ENCODE measurements around the gene C2CD4A. TPM values are rescaled to one million over a fixed set of nuclear protein-coding genes. Genes with fewer than 3 reads are reported as not detected.

Gene C2CD4A
- total and polyA plus RNA-seq, 10 of the 15 experiments (the other 5 are each of a cell fraction or from before 2014, with no cell fraction given): not detected

DNA sequence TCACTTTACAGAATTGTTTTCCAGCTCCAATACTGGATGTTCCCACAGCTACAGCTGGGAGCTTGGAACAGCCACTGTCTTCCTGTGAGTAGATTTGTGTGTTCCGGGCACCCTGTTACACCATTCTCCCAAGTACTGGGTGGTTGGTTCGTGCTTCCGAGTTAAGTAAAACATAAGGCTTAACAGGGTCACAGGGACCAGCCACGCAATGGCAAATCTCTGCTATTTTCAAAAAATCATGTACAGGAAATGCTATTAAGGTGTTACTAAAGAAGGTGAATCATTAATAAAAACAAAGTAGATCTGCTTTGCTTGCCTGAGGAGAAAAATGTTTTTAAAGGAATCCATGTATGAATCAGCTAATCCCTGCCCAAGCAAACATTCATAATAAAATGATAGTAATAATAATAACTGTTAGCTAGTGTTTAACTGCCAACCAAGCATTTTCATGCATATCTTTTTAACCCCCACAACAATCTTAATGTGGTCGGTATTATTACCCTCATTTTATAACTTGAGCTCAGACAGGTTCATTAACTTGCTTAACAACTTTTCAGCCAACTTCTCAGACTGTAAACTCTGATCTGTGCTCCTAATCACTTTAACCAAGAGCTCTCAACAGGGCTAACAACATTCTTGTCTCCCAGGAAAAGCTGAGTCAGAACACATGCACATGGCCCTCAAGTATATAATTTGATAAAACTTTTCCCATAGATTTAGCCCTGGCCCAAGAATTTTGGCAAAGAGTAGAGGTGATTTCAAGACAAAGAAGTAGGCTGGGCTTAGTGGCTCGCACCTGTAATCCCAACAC is 2.7 kb upstream of the C2CD4A start:
- H3K9me3 ChIP-seq (replicated peaks; ENCODE audit: control insufficient read depth, insufficient read depth, low read length): no peaks in the 10 kb centered on the region
- H3K4me2 ChIP-seq (ENCODE audit: control insufficient read depth, insufficient read depth): no peak overlapping the region
- no peaks in the 10 kb centered on the region for H4K20me1 ChIP-seq (ENCODE audit: control insufficient read depth, insufficient read depth)
- TF ChIP-seq RCOR1 (conservative IDR thresholded peaks at IDR 0.05; ENCODE audit: low read depth, low read length): no peak
- TF ChIP-seq DPF2 (IDR thresholded peaks at IDR 0.05): no peak
- no peak for TF ChIP-seq TCF12 (IDR thresholded peaks at IDR 0.05; ENCODE audit: low read depth, low read length)
- no peak for ATAC-seq
- H3K36me3 ChIP-seq (ENCODE audit: control insufficient read depth in 2 of 2, insufficient read depth in 2 of 2, low read length in 1 of 2): no peaks in the 10 kb centered on the region
- H3K79me2 ChIP-seq (ENCODE audit: control insufficient read depth, insufficient read depth, low read length): peaks cover 10% of the 10 kb centered on the region
- no peak for DNase-seq (ENCODE audit: low read depth, low spot score)
- BruUV-seq (replicated peaks): no TSS peak
- H3K4me3 ChIP-seq: no peak overlapping the region
- ChIA-PET POLR2A (no interaction called here), RAD21 (ENCODE audit: unreplicated experiment) (interaction anchor here (0.5 to 1.3 kb wide), 5 partner anchors 10 to 1279 kb away, joined by 3 read pairs; no protein-coding TSS in a partner anchor), SMC1A (ENCODE audit: uncharacterized antibody, unreplicated experiment) (interaction anchor here (0.5 to 1.8 kb wide), 6 partner anchors 21 to 213 kb away, joined by 3 to 6 read pairs (median 3); no protein-coding TSS in a partner anchor), CTCF (interaction anchor here (1.0 to 2.1 kb wide), 5 partner anchors 10 to 192 kb away, joined by 3 to 8 read pairs (median 4); no protein-coding TSS in a partner anchor)
- no peak overlapping the region for H2AFZ ChIP-seq (ENCODE audit: control insufficient read depth, low read depth, low read length)
- H3K27ac ChIP-seq (ENCODE audit: control insufficient read depth, insufficient read depth): no peak overlapping the region
- in situ Hi-C loops (cut with MboI) (no loop called here), intact Hi-C loops (cut with micrococcal nuclease; ENCODE audit: unreplicated experiment) (no loop called here)
- H3K4me1 ChIP-seq (ENCODE audit: control insufficient read depth, insufficient read depth, low read length): peaks cover 8% of the 10 kb centered on the region
- 61% methylated on average over 6 of the region's 6 CpGs for WGBS (ENCODE audit: insufficient coverage, insufficient replicate concordance, low lambda C conversion rate, missing lambda C conversion rate)
- FAIRE-seq: no peak
- H3K9ac ChIP-seq (ENCODE audit: control insufficient read depth, insufficient read depth, low read length): no peak overlapping the region
- peaks cover 8 to 17% of the 10 kb centered on the region in 2 experiments for H3K27me3 ChIP-seq (replicated peaks in 1 of 2; ENCODE audit: control insufficient read depth in 2 of 2, insufficient read depth in 2 of 2, low read length in 1 of 2)

DNA sequence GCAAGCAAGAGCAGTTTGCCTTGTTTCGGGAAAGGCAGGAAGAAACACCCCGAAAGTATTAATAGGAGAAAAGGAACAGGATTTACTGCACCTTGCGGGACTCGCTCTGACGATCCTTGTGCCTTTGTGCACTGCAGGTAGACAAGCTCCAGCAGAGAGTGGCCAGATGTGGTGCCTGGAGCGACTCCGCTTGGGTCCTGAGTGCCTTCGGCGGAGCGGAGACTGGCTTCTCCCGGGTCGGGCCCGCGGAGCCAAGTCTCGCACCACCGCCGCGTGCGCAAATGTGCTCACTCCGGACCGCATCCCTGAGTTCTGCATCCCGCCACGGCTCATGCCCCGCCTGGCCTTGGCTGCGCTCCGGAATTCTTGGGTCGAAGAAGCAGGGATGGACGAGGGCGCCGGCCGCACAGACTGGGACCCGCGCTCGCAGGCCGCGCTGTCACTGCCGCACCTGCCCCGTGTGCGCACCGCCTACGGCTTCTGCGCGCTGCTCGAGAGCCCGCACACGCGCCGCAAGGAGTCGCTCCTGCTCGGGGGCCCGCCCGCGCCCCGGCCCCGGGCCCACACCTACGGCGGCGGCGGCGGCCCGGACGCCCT is 769 bp downstream of the C2CD4A start:
- Histone ChIP-seq H3K4me2 (ENCODE audit: control insufficient read depth, insufficient read depth) (peak overlapping the region; percentile 89), H3K9ac (ENCODE audit: control insufficient read depth, insufficient read depth, low read length) (no peak overlapping the region), H3K9me3 (replicated peaks; ENCODE audit: control insufficient read depth, insufficient read depth, low read length) (no peaks in the 10 kb centered on the region), H3K79me2 (ENCODE audit: control insufficient read depth, insufficient read depth, low read length) (no peaks in the 10 kb centered on the region), H3K27me3 (replicated peaks in 1 of 2; ENCODE audit: control insufficient read depth in 2 of 2, insufficient read depth in 2 of 2, low read length in 1 of 2) (peaks cover 8 to 17% of the 10 kb centered on the region in 2 experiments), H3K4me1 (ENCODE audit: control insufficient read depth, insufficient read depth, low read length) (peaks cover 8% of the 10 kb centered on the region), H3K36me3 (ENCODE audit: control insufficient read depth in 2 of 2, insufficient read depth in 2 of 2, low read length in 1 of 2) (no peaks in the 10 kb centered on the region), H2AFZ (ENCODE audit: control insufficient read depth, low read depth, low read length) (peak overlapping the region; percentile 47; the same call in 1 of the 2 replicates), H3K4me3 (peak overlapping the region; percentile 52; the same call in 1 of the 2 replicates), H3K27ac (ENCODE audit: control insufficient read depth, insufficient read depth) (no peak overlapping the region), H4K20me1 (ENCODE audit: control insufficient read depth, insufficient read depth) (no peaks in the 10 kb centered on the region)
- ChIA-PET CTCF (interaction anchor here (0.8 to 1.3 kb wide), 3 partner anchors 10 to 85 kb away, joined by 3 to 6 read pairs (median 3); no protein-coding TSS in a partner anchor), SMC1A (ENCODE audit: uncharacterized antibody, unreplicated experiment) (interaction anchor here (0.9 to 1.0 kb wide), 2 partner anchors 58 to 196 kb away, joined by 3 read pairs; no protein-coding TSS in a partner anchor), RAD21 (ENCODE audit: unreplicated experiment) (no interaction called here), POLR2A (no interaction called here)
- FAIRE-seq (no peak), ATAC-seq (peak; percentile 65), DNase-seq (ENCODE audit: low read depth, low spot score) (no peak)
- in situ Hi-C loops (cut with MboI): no loop called here
- BruUV-seq (replicated peaks): no TSS peak
- WGBS (ENCODE audit: insufficient coverage, insufficient replicate concordance, low lambda C conversion rate, missing lambda C conversion rate): under 1% methylated on average over 41 of the region's 62 CpGs
- intact Hi-C loops (cut with micrococcal nuclease; ENCODE audit: unreplicated experiment): no loop called here
- 0 out of 2 replicates have a peak, but pooled peaks have one; percentile 23 for TF ChIP-seq EZH2 (IDR thresholded peaks at IDR 0.05; ENCODE audit: borderline replicate concordance, control insufficient read depth, low read depth, low read length)
- TF ChIP-seq SP1 (IDR thresholded peaks at IDR 0.05; ENCODE audit: low read depth, low read length): no peak
- no peak for TF ChIP-seq LARP7 (IDR thresholded peaks at IDR 0.05)
- TF ChIP-seq KDM1A (IDR thresholded peaks at IDR 0.05; ENCODE audit: borderline replicate concordance): no peak
- TF ChIP-seq, protein P1, sequence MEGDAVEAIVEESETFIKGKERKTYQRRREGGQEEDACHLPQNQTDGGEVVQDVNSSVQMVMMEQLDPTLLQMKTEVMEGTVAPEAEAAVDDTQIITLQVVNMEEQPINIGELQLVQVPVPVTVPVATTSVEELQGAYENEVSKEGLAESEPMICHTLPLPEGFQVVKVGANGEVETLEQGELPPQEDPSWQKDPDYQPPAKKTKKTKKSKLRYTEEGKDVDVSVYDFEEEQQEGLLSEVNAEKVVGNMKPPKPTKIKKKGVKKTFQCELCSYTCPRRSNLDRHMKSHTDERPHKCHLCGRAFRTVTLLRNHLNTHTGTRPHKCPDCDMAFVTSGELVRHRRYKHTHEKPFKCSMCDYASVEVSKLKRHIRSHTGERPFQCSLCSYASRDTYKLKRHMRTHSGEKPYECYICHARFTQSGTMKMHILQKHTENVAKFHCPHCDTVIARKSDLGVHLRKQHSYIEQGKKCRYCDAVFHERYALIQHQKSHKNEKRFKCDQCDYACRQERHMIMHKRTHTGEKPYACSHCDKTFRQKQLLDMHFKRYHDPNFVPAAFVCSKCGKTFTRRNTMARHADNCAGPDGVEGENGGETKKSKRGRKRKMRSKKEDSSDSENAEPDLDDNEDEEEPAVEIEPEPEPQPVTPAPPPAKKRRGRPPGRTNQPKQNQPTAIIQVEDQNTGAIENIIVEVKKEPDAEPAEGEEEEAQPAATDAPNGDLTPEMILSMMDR (IDR thresholded peaks at IDR 0.05 in 2 of 3, conservative IDR thresholded peaks at IDR 0.05 in 1 of 3; ENCODE audit: control insufficient read depth in 2 of 3, extremely low read depth in 1 of 3, insufficient read depth in 1 of 3, low read depth in 3 of 3, low read length in 3 of 3): 0 out of 6 replicates have a peak, but pooled peaks of 1 of the 3 experiments have one; percentile 1
- no peak for TF ChIP-seq ZBED1 (IDR thresholded peaks at IDR 0.05; ENCODE audit: borderline replicate concordance)
- no peak for TF ChIP-seq RB1 (IDR thresholded peaks at IDR 0.05; ENCODE audit: borderline replicate concordance)
- no peak for TF ChIP-seq SMC3 (IDR thresholded peaks at IDR 0.05; ENCODE audit: borderline replicate concordance, low read length)
- TF ChIP-seq, protein P2, sequence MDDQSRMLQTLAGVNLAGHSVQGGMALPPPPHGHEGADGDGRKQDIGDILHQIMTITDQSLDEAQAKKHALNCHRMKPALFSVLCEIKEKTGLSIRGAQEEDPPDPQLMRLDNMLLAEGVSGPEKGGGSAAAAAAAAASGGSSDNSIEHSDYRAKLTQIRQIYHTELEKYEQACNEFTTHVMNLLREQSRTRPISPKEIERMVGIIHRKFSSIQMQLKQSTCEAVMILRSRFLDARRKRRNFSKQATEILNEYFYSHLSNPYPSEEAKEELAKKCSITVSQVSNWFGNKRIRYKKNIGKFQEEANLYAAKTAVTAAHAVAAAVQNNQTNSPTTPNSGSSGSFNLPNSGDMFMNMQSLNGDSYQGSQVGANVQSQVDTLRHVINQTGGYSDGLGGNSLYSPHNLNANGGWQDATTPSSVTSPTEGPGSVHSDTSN (IDR thresholded peaks at IDR 0.05; ENCODE audit: insufficient replicate concordance, low read depth, low read length): no peak

Data from GM12878 (cell line).